ENCODE data around the gene ZNF573.

DNA sequence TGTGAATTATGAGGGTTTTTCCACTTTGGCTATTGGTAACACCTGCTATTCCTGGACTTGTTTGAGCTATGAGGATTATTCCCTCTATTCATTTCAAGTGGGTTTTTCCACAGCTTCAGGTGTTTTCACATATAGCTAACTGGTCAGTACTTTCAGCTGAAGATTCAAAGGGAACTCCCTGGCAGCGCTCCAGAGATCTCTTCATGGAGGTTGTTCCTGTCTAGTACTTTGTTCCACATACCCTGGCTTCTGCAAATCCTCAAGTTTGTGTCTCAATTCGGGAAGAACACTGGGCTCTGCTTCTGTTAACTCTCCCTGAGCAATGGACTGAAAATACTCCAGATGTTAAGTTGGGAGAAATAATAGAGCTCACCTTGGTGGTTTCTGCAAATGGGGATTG is 54.2 kb downstream of the ZNF573 start:
- TF ChIP-seq EZH2 (optimal IDR thresholded peaks at IDR 0.05; ENCODE audit: low read depth, low read length), result no peak
- TF ChIP-seq, protein P1, sequence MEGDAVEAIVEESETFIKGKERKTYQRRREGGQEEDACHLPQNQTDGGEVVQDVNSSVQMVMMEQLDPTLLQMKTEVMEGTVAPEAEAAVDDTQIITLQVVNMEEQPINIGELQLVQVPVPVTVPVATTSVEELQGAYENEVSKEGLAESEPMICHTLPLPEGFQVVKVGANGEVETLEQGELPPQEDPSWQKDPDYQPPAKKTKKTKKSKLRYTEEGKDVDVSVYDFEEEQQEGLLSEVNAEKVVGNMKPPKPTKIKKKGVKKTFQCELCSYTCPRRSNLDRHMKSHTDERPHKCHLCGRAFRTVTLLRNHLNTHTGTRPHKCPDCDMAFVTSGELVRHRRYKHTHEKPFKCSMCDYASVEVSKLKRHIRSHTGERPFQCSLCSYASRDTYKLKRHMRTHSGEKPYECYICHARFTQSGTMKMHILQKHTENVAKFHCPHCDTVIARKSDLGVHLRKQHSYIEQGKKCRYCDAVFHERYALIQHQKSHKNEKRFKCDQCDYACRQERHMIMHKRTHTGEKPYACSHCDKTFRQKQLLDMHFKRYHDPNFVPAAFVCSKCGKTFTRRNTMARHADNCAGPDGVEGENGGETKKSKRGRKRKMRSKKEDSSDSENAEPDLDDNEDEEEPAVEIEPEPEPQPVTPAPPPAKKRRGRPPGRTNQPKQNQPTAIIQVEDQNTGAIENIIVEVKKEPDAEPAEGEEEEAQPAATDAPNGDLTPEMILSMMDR (IDR thresholded peaks at IDR 0.05; ENCODE audit: low read length), result no peak
